GM19351 (cell line): ENCODE data around the gene TPST2.

Experiments
- ATAC-seq: cut with Tn5 transposase; IDR thresholded peaks from one replicate; pipeline ENCODE4 v1.9.1; 2021; ENCODE audit warnings: mild to moderate bottlenecking, moderate library complexity; ENCODE audit not compliant: unreplicated experiment

Gene TPST2

DNA sequence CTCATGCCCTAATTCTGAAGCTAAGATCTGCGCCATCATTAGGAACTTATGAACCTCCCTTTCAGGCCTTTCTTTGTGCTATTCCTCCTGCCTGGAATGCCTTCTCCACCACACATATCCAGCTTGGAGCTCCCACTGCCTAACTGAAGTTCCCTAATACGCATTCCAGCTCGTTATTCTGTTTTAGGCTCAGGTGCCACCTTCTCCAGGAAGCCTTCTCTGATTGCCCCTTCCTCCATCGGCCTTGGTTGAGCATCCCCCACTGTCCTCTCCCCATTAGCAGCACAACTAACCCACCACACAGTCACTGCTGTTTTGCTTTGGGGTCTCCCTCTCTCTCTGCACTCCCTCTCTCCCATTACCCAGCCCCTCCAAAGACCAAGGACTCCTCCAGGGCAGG is 22.7 kb upstream of the TPST2 start:
- ATAC-seq, result no peak

DNA sequence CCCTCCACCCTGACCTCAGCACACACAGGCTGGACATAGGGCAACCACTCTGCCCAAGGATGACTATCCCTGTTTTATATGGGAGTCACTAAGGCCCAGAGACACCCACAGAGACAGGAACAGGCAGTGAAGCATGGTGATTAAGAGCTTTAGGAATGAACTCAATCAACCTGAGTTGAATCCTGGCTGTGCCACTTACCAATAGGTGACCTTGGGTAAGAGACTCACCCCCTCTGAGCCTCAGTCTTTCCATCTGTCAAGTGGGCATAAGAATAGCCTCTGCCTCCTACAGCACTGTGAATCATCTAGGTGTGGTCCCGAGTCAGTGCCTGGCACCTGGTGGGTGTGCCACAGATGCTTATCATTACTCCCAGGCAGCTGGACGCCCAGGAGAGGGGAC is 21.1 kb upstream of the TPST2 start:
- no peak for ATAC-seq

DNA sequence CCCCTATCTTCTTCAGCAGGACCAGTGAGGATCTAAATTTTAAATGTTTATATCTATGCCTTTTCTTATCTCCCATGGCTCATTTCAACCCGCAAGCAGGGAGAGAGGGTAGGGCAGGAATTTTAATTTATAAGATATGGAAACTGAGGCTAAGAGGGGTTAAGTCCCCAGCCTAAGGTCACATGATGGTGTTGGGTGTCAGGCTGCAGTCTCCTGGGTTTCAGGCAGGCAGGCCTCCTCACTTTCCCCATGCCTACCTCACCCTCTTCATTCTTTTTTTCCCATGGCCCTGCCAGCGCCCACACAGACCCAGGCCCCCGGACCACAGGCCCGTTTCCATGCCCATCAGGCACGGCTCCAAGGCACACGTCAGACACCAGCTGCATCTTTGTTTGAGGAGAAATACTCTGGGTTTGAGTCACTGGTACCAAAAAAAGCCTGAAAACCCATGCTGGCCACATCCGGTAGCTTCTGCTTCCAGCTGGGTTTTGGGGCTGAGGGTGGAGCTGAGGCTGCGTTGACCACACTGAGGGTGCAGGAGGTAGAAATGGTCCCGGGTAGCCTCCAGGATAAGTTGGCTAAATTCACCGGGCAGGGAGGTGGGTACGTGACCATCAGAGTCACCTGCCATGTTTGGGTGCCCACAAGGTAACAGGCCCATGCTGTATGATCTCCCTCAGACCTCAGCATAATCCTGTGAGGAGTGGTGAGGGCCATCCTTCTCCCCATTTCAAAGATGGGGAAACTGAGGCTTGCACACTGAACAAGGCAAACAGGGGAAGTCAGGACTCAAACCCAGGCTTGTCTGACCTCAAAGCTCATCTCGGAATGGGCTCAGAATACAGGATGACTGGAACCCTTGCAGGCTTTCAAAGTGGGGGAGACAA is 20.4 kb upstream of the TPST2 start:
- peak; percentile 87 for ATAC-seq

DNA sequence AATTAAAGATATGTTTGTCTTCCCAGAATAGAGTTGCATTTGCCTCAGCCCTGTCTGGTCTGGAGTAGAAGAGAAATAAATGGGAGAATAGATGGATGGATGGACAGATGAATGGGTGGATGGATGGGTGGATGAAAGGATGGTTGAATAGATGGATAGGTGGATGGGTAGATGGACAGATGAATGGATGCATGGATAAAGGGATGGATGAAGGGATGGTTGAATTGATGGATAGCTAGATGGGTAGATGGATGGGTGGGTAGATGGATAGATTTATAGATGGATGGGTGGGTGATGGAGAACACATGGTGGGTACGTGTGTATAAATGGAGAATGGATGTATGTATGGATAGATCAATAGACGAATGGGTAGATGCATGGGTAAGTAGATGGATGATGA is 19.4 kb upstream of the TPST2 start:
- no peak for ATAC-seq

DNA sequence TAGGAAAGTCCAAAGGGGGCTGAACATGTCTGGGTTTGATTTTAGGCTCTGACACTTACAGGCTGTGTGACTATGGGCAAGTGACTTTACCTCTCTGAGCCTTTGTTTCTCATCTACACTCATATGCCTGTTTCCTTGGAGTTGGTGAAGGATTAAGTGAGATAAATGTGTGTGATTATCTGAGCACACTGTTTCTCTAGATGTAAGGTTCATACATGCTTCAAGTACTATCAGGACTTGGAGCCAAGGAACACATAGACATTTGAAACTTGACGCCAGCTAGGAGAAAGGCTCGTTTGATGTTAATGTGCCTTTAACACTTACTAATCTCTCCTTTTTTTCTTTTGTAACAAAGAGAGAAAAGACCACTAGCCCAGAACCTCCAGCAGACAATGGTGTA is 18.2 kb upstream of the TPST2 start:
- no peak for ATAC-seq

DNA sequence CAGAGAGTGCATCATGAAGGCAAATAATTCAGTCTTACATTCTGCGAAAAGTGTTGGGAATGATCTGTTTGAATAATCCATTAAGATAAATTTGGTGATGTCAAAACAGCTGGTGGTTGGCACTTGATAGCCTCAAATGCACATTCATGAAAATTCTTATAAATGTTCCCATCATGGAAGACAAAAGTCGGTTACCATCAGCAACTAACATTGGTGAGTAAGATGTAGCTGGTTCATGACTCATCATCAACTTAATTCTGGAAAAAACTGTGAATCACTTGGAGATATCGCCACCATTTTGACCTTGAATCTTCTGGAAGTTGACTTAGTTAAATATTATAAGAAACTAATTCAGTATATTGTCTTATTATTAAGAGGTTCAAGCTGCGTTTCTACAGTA is 16.7 kb upstream of the TPST2 start:
- no peak for ATAC-seq

DNA sequence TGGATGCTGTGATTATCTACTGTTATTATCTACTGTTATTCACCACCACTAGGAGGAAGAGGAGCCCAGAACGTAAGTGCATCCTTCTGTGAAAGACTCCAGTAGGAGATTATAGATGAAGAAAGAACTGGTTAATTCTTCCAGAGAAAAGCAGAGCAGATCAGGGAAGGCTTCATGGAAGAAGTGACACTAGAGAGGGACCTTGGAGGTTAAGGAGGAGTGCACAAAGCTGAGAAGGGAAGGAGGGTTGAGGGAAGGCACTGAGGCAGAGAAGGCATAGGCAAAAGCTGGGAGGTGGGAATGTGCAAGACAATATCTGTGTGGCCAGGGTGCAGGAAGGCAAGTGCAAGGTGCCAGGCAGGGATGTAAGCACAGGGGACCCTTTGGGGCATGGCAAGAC is 14.4 kb upstream of the TPST2 start:
- ATAC-seq, result no peak

DNA sequence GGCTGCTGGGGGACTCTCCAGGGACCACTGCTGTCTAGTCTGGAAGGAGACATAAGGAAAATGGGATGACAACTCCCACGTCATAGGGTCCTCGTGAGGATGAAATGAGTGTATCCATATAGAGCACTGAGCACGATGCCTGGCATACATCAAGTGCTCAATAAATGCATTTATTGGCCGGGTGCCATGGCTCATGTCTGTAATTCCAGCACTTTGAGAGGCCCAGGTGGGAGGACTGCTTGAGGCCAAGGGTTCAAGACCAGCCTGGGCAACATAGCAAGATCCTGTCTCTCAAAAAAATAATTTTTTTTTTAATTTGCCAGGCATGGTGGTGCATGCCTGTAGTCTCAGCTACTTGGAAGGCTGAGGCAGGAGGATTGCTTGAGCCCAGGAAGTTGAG is 12.2 kb upstream of the TPST2 start:
- no peak for ATAC-seq

DNA sequence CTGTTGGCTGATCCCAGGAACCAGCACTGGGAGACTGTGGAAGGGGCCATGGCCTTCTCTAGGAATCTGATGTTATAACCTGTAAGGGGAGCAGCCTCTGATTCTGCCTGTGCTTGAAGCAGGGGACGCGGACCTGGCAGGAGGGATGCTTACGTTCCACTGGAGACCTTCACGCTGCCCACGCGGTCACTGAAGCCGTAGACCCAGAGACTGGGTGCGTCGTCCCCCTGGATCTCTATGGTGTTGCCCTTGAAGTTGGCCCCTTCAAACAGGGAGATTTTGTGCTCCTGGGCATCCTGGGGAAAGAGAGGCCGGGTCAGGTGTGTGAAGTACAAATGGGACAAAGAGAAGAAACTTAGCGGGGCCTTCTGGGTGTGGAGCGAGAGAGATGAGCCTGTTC is 11.8 kb upstream of the TPST2 start:
- ATAC-seq, result no peak

DNA sequence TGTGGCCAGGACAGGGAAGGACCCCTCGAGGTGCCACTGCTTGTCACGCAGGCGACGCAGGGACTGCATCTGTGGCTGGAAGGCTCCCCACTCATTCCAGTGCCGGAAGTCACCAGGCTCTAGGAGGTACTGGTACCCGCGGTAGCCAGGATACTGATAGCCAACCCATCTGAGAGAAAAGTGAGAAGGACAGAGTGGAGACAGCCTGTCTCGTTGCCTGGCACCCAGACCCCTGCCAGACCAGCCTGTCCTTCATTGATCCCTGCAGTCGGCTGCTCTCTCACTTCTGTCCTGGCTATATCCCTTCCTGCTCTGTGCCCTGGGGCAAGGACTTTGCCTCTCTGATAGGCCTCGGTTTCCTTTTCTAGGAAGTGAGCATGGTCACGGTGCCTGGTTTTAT is 9.6 kb upstream of the TPST2 start:
- no peak for ATAC-seq

DNA sequence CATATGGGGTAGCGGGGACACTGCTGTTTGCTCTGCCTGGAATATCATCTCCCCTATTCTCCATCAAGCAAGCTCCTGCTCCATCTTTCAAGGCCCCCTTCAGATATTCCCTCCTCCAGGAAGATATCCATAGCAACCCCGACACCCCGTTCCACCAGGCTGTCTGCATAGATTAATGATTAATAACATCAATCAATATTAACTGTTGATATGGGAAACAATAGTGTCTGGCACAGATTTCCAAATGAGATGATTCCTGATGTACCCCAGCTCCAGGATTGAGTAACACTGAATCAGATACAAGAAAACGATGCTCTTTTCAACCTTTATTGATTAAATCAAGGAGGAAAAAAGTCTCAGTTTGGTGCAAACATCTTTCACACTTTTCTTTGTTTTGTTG is 7.5 kb upstream of the TPST2 start:
- no peak for ATAC-seq

DNA sequence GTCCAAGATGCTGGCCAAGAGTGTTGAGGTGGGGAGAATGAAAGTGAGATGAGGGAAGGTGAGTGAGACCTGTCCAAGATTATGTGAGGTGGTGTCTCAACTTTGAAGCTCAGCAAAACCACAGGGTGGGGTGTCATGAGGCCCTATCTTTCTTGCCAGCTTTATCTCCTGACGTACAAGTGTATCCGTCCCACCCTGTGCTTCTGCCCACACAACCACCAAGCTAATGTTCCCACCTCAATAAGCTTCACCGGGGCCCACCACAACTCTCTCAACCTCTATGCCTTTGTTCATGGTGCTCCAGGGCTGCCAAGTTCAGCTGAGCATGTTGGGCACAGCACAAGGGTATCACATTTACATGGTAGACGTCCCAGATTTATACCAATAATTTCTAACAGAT is 7.1 kb upstream of the TPST2 start:
- ATAC-seq, result no peak

DNA sequence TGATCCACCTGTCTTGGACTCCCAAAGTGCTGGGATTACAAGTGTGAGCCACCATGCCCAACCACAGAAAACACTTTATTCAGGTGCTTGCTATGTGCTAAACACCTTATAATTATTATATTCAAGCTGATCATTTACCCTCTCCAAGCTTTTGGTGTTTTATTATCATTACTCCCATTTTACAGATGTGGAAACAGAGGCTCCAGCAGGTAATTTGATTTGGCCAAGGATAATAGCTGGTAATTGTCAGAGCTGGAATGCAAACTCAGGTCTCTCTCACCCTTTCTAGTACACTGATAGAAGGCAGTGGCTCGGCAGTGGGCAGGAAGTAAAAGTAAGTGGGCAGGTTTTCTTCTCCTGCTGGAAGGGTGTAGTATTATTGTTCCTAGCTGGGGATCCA is 3.8 kb upstream of the TPST2 start:
- no peak for ATAC-seq

DNA sequence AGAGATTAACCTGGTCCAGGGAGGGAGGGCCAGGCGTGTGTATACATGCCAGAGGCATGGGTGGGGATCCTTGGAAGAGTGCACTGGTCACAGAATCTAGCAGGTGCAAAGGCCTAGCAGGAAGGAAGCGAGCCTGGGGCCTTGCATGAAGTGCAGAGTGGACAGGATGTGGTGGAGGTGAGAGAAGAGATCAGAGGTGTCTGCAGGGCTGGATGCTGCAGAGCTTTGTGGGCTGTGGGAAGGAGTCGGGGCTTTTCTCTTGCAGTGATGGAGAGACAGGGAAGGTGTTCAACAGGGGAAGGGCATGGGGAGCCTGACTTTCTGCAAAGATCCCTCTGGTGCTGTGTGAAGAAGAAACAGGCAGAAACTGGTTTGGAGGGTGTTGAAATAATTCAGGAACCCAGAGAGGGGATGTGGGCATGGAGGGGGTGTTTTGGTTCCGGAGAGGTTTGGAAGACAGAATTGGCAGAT is 2.5 kb upstream of the TPST2 start:
- ATAC-seq, result peak; percentile 70

DNA sequence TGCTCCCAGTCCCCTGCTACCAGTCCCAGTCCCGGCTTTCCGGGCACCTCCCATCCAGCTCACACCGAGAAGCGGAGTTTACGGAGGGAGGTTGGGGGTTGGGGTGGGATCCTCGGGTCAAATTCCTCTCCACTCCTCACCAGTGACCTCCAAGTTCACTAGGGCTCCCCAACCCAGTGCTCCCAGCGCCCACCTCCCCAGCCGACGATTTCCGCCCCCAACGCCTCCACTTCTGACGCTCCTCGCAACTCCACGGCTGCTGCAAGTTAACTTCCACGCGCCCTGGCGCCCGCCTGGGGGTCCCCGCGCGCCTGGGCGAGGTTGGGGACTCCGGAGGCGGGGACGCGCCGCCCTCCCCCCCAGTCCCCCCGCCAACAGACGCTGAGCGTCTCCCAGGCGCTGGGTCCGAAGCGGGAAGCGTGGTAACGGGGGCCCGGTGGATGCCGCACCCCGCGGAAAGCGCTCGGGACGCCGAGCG is 526 bp downstream of the TPST2 start:
- ATAC-seq, result peak; percentile 13

DNA sequence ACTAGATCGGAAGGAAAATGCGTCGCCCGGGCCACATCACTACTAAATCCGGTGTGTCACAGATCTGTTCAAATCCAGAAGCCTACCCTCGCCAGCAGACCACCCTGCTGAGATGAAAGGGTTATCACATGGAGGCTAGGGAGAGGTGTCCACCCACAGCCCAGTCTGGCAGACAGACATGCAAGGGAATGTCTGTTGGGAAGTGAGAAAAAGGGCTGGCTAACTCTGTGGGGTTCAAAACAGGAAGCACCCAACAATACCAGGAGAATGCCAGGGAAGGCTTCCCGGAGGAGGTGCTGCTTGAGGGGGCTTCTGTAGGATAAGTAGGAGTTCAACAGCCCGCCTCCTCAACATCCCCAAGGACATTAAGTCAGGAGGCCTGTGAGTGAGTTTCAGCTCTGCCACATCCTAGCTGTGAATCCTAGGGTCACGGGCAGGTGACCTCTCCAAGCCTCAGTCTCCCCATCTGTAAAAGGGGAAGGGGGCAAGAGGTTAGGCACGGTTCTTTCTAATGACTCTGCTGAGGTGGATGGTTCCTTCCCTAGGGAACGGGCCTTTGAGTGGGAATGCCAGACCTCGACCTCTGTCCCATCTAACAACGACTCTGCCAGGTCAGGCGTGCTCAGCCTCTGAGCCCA is 1.1 kb downstream of the TPST2 start:
- ATAC-seq, result no peak

DNA sequence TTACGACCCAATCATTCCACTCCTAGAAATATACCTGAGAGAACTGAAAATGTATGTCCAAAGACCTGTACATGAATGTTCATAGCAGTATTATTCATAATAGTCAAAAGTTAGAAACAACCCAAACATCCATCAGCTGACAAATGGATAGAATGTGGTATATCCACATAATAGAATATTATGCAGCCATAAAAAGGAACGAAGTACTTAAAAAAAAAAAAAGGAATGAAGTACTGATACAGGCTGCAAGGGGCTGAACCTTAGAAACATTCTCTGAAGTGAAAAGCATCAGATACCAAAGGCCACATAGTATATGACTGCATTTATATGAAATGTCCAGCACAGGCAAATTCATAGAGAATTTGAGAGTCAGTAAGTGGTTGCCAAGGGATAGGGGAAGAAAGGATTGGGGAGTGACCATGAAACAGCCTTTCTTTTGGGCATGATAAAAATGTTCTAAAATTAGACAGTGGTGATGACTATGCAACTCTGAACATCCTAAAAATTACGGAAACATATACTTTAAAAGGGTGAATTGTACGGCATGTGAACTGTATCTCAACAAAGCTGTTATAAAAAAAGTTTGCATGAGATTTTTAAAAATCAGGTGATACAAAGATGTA is 1.8 kb downstream of the TPST2 start:
- ATAC-seq, result no peak

DNA sequence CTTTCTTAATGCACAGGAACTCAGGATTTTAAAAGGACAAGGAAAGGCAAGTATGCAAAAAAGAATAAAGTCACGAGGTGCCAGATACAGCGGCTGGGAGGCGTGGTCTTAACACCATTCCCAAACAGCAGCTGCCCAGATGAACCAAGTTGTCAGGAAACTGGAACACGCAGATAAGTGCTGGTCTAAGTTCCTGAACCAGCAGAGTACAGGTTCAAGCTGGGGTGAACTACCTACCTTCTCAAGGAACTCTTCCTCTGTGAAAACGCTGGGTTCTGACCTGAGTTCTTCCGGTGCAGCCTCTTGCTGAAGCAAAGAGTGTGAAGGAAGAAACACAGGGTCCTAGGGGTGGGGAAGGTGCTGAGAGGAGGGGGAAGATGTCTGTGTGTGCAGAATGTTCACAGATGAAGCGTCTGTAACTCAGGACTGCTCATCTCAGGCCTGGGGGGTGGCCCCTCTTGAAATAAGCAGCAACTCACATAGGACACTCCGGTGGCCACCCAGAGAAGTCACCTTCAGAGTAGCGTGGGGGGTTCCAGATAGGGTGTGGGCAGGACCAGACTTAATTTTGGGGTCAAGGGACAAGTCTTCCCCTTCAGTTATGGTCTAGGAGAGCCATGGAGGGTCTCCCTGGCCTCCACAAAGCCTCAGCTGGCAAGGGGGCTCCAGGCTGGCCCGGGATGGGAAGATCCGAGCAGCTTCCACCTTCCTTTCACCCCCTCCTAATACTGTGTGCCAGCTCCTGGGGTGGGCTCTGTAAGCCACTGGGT is 3.2 kb downstream of the TPST2 start:
- ATAC-seq, result no peak

DNA sequence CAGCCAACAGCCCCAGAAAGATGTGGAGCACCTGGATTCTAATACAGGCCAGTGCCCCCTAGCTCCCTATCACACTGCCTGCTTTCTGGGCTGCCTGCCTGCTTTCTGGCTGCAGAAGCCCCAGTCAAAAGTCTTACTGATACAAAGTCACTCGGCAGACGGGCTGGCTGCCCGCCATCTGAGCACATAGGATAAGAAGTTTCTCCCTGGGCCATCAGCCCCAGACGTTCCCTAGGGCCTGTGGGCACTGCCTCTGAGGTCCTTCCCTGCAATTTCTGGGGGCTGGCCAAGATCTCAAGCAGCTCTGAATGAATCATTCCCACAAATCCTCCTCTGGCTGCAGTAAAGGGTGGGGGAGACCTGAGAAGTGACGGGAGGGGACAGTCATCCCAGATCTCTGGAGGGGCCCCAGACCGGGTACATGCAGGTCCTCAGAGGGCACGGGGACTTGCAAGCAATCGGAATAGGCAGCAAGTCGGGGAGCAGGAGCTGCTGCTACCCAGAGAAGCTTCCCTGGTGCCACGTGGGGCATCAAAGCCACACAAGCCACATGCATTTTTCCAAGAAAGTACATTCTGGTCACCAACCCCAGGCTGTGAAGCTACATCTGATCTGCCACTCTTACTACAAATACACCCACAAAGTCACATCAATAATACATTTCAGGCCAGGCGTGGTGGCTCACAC is 4.7 kb downstream of the TPST2 start:
- ATAC-seq, result no peak

DNA sequence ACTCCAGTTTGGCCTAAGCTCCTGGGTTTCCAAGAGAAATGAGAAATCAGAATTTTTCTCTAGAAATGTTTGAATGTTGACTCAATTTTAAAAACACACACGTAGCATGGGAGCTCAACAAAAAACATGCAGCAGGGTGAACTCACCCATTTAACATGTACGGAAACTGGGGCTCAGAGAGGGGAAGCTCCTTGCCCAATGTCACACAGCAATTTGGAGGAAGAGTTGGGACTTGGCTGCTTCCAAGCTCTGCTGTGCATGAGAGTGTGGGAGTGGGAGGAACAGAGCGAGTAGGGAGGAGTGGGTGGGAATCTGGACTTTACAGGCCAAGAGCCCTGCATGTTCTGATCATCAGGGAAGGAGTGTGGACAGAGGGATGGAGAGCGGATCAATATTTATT is 5.9 kb downstream of the TPST2 start:
- no peak for ATAC-seq
